SK-N-SH treated with all-trans-retinoic acid at 6 μM for 48 hours (cell line): ENCODE results near the gene NCMAP.

Experiments used
- ARNTL ChIP-seq: fragments of 450-650 bp; formaldehyde crosslinking; IDR thresholded peaks from 2 replicates; pipeline ENCODE4 v1.5.0; 2020; ENCODE audit warnings: low read depth, mild to moderate bottlenecking, moderate library complexity, borderline replicate concordance
- BACH2 ChIP-seq: fragments of 250-450 bp; sonication (Bioruptor Pico); IDR thresholded peaks from 2 replicates; pipeline ENCODE4 v1.9.0; 2021; ENCODE audit warnings: mild to moderate bottlenecking, borderline replicate concordance
- CREB5 ChIP-seq: fragments of 250-450 bp; sonication (Bioruptor Pico); IDR thresholded peaks from 2 replicates; pipeline ENCODE4 v1.5.1; 2020; ENCODE audit warnings: low read depth, mild to moderate bottlenecking, moderate library complexity
- CSRNP3 ChIP-seq: fragments of 250-450 bp; sonication (Bioruptor Pico); IDR thresholded peaks from 2 replicates; pipeline ENCODE4 v1.5.1; 2021; ENCODE audit warnings: mild to moderate bottlenecking, moderate library complexity
- ESRRG ChIP-seq: fragments of 250-450 bp; sonication (Bioruptor Pico); IDR thresholded peaks from 2 replicates; pipeline ENCODE4 v1.6.1; 2021; ENCODE audit warnings: mild to moderate bottlenecking
- PATZ1 ChIP-seq: fragments of 250-450 bp; sonication (Bioruptor Pico); IDR thresholded peaks from 2 replicates; pipeline ENCODE4 v1.8.0; 2020; ENCODE audit warnings: mild to moderate bottlenecking, moderate library complexity, borderline replicate concordance
- POU6F1 ChIP-seq: fragments of 250-450 bp; sonication (Bioruptor Pico); IDR thresholded peaks from 2 replicates; pipeline ENCODE4 v1.8.0; 2021; ENCODE audit warnings: low read depth, mild to moderate bottlenecking, moderate library complexity, borderline replicate concordance
- PPARA ChIP-seq: fragments of 250-450 bp; sonication (Bioruptor Pico); IDR thresholded peaks from 2 replicates; pipeline ENCODE4 v1.5.0; 2020; ENCODE audit warnings: mild to moderate bottlenecking, borderline replicate concordance
- TCF4 ChIP-seq: fragments of 250-450 bp; sonication (Bioruptor Pico); IDR thresholded peaks from 2 replicates; pipeline ENCODE4 v1.8.0; 2021; ENCODE audit warnings: mild to moderate bottlenecking, moderate library complexity, borderline replicate concordance
- TOX ChIP-seq: fragments of 250-450 bp; sonication (Bioruptor Pico); IDR thresholded peaks from 2 replicates; pipeline ENCODE4 v1.8.0; 2021; ENCODE audit warnings: mild to moderate bottlenecking, moderate library complexity, borderline replicate concordance
- ZC3H10 ChIP-seq: fragments of 250-450 bp; sonication (Bioruptor Pico); IDR thresholded peaks from 2 replicates; pipeline ENCODE4 v1.5.1; 2021; ENCODE audit warnings: mild to moderate bottlenecking, moderate library complexity
- ZFP3 ChIP-seq: fragments of 250-450 bp; sonication (Bioruptor Pico); IDR thresholded peaks from 2 replicates; pipeline ENCODE4 v1.5.0; 2020; ENCODE audit warnings: mild to moderate bottlenecking, moderate library complexity
- ZNF8 ChIP-seq: fragments of 450-650 bp; formaldehyde crosslinking; IDR thresholded peaks from 2 replicates; pipeline ENCODE4 v1.5.0; 2020; ENCODE audit warnings: mild to moderate bottlenecking, moderate library complexity

- TF ChIP-seq TOX (CRISPR knock-in tag) (no peak), ZC3H10 (CRISPR knock-in tag) (no peak), BACH2 (CRISPR knock-in tag) (no peak), TCF4 (CRISPR knock-in tag) (no peak), PATZ1 (CRISPR knock-in tag) (no peak), ESRRG (CRISPR knock-in tag) (no peak), CSRNP3 (CRISPR knock-in tag) (no peak), PPARA (CRISPR knock-in tag) (no peak), ARNTL (CRISPR knock-in tag) (no peak), POU6F1 (no peak), ZFP3 (no peak), ZNF8 (CRISPR knock-in tag) (no peak), CREB5 (CRISPR knock-in tag) (no peak)
Observed at GRCh38 chr1:24540051-24540905, 15.6 kb upstream of the NCMAP start.
